Muscle layer of duodenum (tissue), 2 donors: ENCODE results near the gene USH2A.

ENCODE experiments used
- H3K27ac ChIP-seq: one replicate; pipeline ENCODE4 v1.7.0; 2013; ENCODE audit warnings: mild to moderate bottlenecking, low read length
- H3K27me3 ChIP-seq: one replicate; pipeline ENCODE4 v1.7.0; 2013; ENCODE audit warnings: low read depth, mild to moderate bottlenecking, control low read depth, low read length
- H3K36me3 ChIP-seq, 2 donors: one replicate each; pipeline ENCODE4 v1.7.0; 2013; ENCODE audit warnings: low read length in 2 of 2, control low read depth in 1 of 2, mild to moderate bottlenecking in 1 of 2; ENCODE audit not compliant: insufficient read depth in 2 of 2, control insufficient read depth in 1 of 2
- H3K4me1 ChIP-seq, 2 donors: one replicate each; pipeline ENCODE4 v1.7.0; 2013; ENCODE audit warnings: low read length in 2 of 2, mild to moderate bottlenecking in 2 of 2, control low read depth in 1 of 2, moderate library complexity in 1 of 2; ENCODE audit not compliant: insufficient read depth in 2 of 2, control insufficient read depth in 1 of 2
- H3K4me3 ChIP-seq, 2 donors: one replicate each; pipeline ENCODE4 v1.7.0; 2013; ENCODE audit warnings: low read length in 2 of 2, low read depth in 1 of 2, mild to moderate bottlenecking in 1 of 2
- H3K9me3 ChIP-seq, 2 donors: one replicate each; pipeline ENCODE4 v1.7.0; 2013; ENCODE audit warnings: low read length in 2 of 2, control low read depth in 1 of 2, mild to moderate bottlenecking in 1 of 2; ENCODE audit not compliant: control insufficient read depth in 1 of 2
- donor health status: healthy.

Gene USH2A

GRCh38 chr1:216281757-216282156, 141.5 kb downstream of the USH2A start:
- no peaks in the 10 kb centered on the region for H3K4me1 ChIP-seq
- no peak overlapping the region for H3K27ac ChIP-seq
- H3K4me3 ChIP-seq: no peak overlapping the region
- no peaks in the 10 kb centered on the region for H3K36me3 ChIP-seq
- H3K9me3 ChIP-seq: peaks cover 0 to 8% of the 10 kb centered on the region in 2 donors
- H3K27me3 ChIP-seq: no peaks in the 10 kb centered on the region

DNA sequence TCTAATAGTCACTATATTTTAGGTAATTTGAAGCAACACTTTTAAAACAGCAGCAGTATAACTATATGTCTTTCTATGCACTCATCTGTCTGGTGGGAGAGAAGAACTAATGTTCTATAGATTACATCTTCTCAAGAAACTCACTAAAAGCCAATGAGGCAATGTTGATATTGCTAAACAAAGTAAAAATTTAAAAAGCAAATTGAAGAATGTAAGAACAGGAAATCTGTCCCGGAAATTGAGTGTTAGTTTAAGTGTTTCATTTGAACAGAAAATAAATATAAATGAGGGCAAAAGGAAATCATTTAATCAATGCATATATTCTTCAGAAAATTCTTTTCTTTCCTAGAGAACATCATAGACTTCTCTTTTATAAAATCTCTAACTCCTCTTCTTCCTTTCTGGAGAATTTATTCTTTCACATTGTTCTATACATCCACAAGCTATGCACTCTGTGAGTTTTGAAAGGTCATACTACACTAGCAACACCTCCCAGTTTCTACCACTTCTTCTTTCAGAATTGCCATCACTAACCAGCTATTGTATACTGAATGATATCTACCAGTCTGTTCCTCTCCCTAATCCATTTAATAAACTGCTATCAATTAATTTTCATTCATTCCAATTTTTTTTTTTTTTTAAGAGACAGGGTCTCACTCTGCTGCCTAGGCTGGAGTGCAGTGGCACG, 153.0 kb downstream of the USH2A start:
- H3K27me3 ChIP-seq: no peaks in the 10 kb centered on the region
- no peaks in the 10 kb centered on the region for H3K4me1 ChIP-seq
- H3K27ac ChIP-seq: no peak overlapping the region
- H3K36me3 ChIP-seq: no peaks in the 10 kb centered on the region
- no peak overlapping the region for H3K4me3 ChIP-seq
- no peaks in the 10 kb centered on the region for H3K9me3 ChIP-seq

DNA sequence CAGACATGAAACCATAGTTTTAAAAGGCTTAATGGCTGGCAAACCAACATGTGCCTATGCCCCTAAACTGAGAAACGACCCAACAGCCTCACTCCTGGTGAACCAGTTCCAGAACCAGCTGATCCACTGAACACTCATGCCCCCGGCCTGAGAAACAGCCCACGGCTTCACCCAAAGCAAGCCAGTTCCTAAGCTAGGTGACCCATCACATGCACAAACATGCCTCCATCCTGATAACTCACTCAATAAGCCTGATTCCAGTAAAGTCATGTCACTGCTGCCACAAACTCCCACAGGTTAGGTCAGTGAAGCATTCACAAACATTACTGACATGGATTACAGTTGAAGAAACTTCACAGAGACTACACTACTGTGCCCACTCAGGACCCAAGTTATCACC, 161.6 kb downstream of the USH2A start:
- Histone ChIP-seq H3K4me3 (no peak overlapping the region), H3K4me1 (no peaks in the 10 kb centered on the region), H3K27ac (no peak overlapping the region), H3K9me3 (peaks cover 0 to 4% of the 10 kb centered on the region in 2 donors), H3K27me3 (no peaks in the 10 kb centered on the region), H3K36me3 (no peaks in the 10 kb centered on the region)

DNA sequence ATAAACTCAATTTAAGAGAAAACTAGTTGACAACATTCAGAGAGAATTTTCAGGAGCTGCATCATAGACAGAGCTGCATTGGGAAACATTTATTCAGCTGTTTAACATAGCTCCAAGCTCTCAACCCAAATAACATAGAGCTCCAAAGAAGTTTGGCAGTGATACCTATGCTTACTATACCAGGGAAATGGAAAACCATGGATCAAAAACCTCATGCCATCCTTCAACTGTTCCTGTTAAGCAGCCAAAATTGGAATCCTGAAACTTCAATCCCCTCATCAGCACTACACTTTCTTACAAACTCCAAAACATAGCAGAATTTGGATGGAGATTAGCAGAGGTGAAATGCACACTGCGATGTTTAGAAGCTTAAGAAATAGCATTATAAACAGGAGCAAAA, 164.4 kb downstream of the USH2A start:
- no peaks in the 10 kb centered on the region for H3K4me1 ChIP-seq
- H3K4me3 ChIP-seq: no peak overlapping the region
- peaks cover 0 to 4% of the 10 kb centered on the region in 2 donors for H3K9me3 ChIP-seq
- H3K27ac ChIP-seq: no peak overlapping the region
- H3K36me3 ChIP-seq: no peaks in the 10 kb centered on the region
- H3K27me3 ChIP-seq: no peaks in the 10 kb centered on the region

DNA sequence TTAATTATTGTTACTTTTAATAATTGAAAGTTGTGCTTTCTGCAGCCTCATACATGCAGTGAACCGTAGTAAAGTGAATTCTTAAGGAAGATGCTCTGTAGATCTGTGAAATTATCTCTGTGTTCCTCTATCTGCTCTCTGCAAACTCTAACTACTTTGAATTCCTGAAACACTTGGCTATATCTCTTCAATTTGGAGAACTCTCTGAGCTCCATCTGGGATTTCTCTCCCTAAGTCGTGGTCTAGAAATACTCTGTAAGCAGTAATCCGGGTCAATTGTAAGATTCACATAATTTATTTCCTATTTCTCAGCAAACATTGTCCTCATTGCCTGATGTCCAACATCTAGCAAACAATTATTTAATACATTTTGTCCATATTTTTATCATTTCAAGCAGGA, 164.9 kb downstream of the USH2A start:
- no peak overlapping the region for H3K4me3 ChIP-seq
- no peaks in the 10 kb centered on the region for H3K4me1 ChIP-seq
- H3K27me3 ChIP-seq: no peaks in the 10 kb centered on the region
- H3K9me3 ChIP-seq: peaks cover 0 to 4% of the 10 kb centered on the region in 2 donors
- H3K27ac ChIP-seq: no peak overlapping the region
- no peaks in the 10 kb centered on the region for H3K36me3 ChIP-seq

DNA sequence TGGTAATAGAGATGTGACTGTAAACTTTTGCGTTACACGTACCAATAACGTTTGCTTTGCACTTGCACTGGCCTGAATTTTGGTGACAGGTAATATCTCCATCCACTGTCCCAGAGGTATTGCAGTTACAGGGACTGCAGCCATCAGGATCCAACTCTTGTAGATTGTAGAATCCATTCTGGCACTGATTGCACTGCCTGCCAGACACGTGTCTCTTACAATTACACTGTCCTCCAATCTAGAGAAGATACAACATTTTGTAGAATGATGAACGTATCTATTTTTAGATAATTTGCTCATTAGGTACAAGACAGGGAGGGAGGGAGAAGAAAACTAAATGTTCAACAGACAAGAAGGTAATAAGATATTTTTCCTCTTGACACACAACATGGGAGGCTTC, 172.4 kb downstream of the USH2A start:
- no peak overlapping the region for H3K27ac ChIP-seq
- H3K27me3 ChIP-seq: no peaks in the 10 kb centered on the region
- H3K9me3 ChIP-seq: no peaks in the 10 kb centered on the region
- no peaks in the 10 kb centered on the region for H3K4me1 ChIP-seq
- H3K36me3 ChIP-seq: no peaks in the 10 kb centered on the region
- no peak overlapping the region for H3K4me3 ChIP-seq

GRCh38 chr1:216248628-216249027, 174.6 kb downstream of the USH2A start:
- H3K4me1 ChIP-seq: no peaks in the 10 kb centered on the region
- H3K4me3 ChIP-seq: no peak overlapping the region
- no peak overlapping the region for H3K27ac ChIP-seq
- no peaks in the 10 kb centered on the region for H3K9me3 ChIP-seq
- no peaks in the 10 kb centered on the region for H3K27me3 ChIP-seq
- no peaks in the 10 kb centered on the region for H3K36me3 ChIP-seq

GRCh38 chr1:216247937-216248336, 175.3 kb downstream of the USH2A start:
- H3K4me1 ChIP-seq: no peaks in the 10 kb centered on the region
- no peaks in the 10 kb centered on the region for H3K27me3 ChIP-seq
- no peaks in the 10 kb centered on the region for H3K36me3 ChIP-seq
- no peaks in the 10 kb centered on the region for H3K9me3 ChIP-seq
- no peak overlapping the region for H3K4me3 ChIP-seq
- no peak overlapping the region for H3K27ac ChIP-seq

DNA sequence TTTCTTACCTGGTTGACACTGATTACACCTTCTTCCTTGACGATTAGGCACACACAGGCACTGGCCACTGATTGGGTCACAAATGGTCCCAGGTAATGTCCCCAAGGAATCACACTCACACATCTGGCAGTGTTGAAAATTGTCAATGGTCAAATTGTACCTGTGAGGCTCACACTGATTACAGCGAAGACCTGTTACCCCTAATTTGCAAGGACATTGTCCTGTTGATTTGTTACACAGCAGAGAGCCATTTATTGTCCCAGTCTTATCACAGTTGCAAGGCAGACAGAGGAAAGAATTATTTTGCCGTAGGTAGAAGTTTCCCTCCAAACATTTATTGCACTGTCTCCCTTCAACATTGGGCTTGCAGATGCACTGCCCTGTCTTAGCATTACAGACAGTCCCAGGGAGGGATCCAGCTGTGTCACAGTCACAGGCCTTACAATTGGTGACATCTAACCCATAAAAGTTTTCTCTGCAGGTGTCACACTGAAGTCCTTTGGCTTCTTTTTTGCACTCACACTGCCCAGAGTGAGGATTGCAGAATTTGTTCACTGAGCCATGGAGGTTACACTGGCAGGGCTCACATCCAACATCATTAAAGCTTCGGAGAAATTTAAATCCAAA, 176.6 kb downstream of the USH2A start:
- H3K9me3 ChIP-seq: no peaks in the 10 kb centered on the region
- H3K27ac ChIP-seq: no peak overlapping the region
- H3K36me3 ChIP-seq: no peaks in the 10 kb centered on the region
- H3K4me3 ChIP-seq: no peak overlapping the region
- no peaks in the 10 kb centered on the region for H3K4me1 ChIP-seq
- H3K27me3 ChIP-seq: no peaks in the 10 kb centered on the region

DNA sequence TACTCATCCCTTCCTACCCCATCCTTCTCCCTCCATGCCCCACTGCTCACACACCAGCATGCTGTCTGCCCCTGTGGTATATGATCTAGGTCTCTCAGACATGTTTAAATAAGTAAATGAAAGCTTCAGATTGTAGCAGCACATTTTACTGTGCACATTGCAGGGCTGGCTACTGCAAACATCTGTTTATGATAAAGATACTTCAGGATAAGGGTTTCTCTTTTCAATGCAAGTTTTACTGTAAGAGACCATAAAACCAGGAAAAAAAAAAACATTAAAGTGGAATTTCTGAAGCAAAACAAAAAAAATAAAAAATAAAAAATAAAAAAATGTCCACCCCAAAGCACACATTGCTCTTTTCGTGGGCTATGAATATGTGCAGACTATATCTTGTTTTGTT, 184.4 kb downstream of the USH2A start:
- Histone ChIP-seq H3K9me3 (no peaks in the 10 kb centered on the region), H3K36me3 (no peaks in the 10 kb centered on the region), H3K4me3 (no peak overlapping the region), H3K27me3 (no peaks in the 10 kb centered on the region), H3K27ac (no peak overlapping the region), H3K4me1 (no peaks in the 10 kb centered on the region)

GRCh38 chr1:216237927-216238542, 185.2 kb downstream of the USH2A start:
- Histone ChIP-seq H3K27ac (no peak overlapping the region), H3K36me3 (no peaks in the 10 kb centered on the region), H3K4me3 (no peak overlapping the region), H3K9me3 (no peaks in the 10 kb centered on the region), H3K27me3 (no peaks in the 10 kb centered on the region), H3K4me1 (no peaks in the 10 kb centered on the region)
